NCI-H2171 treated with DMSO at 0.1 percent for 48 hours (cell line): Measurements from ENCODE around the gene MIB1.
A peak's percentile ranks its signal among the peaks of the same experiment; 100 is the strongest.

Source experiments
- DNase-seq: peaks from one replicate; lab custom pipeline; 2025; lab: John Stamatoyannopoulos, UW

MIB1 gene

GRCh38 chr18:21894619-21895367 is 154.2 kb downstream of the MIB1 start:
- no peak for DNase-seq

GRCh38 chr18:21896732-21897336 is 156.2 kb downstream of the MIB1 start:
- no peak for DNase-seq

- peak; percentile 1 for DNase-seq
Observed at GRCh38 chr18:21897811-21898210, 157.2 kb downstream of the MIB1 start.

GRCh38 chr18:21900605-21901352 is 160.2 kb downstream of the MIB1 start:
- no peak for DNase-seq

- no peak for DNase-seq
Observed at GRCh38 chr18:21901423-21901945, 160.9 kb downstream of the MIB1 start.

DNA sequence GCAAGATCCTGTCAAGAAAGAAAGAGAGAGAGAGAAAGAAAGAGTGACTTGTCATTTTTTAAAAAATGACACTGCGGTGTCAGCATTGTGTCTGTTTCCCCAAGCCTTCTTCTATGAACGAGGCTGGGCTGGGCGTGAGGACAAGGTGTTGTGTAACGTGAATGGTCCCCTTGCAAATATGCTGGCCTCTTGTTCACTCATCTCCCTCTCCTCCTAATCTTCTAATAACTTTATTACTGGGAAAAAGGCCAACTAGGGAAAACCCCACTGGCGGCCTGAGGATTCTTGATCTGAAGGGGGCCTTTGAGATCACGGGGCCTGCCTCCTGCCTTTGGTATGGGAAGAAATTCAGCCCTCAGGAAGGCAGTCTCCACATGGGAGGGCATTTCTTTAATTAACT is 163.1 kb downstream of the MIB1 start:
- no peak for DNase-seq

GRCh38 chr18:21904856-21905255 is 164.3 kb downstream of the MIB1 start:
- no peak for DNase-seq

GRCh38 chr18:21907451-21907850 is 166.9 kb downstream of the MIB1 start:
- no peak for DNase-seq

- DNase-seq: no peak
Observed at GRCh38 chr18:21908711-21909110, 168.1 kb downstream of the MIB1 start.

DNA sequence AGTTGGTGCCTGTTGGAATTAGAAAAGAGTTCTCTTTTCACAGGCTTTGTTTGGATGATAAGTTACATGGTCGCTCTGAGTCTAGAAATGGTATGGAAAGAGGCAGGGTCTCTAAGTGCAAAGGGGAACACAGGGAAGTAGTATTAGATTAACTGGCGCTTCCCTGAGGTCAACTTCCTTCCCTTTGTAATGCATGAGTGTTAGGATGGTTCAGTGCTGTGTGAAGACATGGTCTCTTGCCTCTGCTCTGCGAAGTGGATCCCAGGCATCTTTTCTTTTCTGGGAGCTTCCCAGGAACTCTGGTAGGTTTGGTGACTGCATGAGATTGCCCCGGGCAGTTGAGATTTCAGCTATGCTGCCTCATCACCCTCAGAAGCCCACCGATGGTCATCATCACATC is 170.3 kb downstream of the MIB1 start:
- DNase-seq: no peak

DNA sequence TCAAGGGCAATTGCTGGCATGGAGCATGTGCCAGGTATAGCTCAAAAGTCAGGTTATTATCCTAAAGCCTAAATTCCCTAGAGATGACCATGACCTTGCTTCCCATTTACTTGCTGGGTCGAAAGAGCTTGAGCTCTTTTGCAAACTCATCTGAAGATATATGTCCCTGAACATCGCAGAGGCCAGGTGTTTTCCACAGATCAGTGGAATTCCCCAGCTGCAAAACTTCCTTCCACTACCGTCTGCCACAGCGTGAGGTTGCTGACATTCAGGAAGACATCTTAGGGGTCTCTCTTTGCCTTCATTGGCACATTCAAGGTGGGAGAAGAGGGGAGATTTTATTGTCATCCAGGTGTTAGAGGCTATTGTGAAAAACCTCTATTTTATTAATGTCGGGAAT is 171.0 kb downstream of the MIB1 start:
- DNase-seq: no peak

DNA sequence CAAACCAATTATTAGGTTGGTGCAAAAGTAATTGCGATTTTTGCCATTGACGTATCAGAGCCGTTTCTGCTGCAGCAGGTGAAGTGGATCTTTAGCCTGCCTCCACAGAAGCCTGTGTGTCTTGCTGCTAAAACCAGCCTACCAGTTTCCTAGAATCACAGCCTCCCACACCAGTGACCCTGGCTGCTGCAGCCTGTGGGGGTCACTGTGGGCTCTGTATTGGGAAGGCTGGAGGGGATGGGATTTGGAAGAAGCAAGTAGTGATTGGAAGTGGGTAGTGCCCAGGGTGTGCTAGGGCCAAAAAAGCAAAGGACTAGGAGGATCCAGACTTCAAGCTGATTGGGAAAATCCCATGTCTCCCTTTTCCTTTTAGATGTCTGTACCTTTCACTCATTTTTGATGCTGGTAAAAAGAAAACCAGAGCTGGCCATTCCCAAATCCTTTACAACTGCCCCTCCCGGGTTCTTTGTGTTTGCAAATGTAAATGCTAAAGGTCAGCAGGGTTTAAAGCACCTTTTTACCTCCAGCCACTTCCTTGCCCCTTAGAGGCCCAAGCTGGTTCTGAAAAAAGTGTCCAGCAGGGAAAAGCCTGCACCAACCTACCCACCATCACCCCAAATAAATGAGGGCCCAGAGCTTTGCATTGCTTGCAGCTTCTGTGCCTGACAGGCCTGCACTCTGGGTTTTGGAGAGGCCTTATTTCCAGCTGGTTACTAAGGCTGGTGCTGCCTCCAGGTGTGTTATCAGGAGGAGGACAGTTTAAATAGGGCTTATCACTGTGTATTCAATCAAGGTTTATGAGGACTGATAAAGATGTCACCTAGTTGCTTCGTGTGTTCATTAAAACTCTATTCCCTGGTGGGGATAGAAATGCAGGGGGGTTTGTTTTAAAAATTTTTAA is 172.0 kb downstream of the MIB1 start:
- no peak for DNase-seq

DNA sequence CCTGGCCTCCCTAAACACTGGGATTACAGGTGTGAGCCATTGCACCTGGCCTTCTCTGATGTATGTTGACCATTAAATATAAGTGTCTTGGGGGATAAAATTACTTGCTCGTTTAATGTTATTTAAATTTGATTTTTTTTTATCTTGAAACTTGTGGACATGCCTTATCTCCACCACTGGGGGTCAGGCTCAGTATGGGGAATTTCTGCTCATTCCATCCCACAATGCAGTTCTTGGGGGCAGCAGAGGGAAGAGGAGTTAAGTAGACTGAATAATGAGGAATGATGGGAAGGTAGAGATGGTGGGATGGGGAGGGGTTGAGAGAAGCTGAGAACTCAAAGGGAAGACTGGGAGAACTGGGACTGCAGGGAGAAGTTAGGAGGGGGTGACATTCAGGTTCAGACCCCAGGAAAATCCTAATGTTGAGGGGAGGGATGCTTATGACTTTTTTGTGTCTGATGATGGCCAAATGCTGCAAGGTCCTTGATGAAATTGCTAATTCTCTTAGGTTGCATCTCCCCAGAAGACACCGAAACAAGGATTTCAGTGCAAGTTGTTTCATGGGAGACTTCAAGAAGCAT is 174.2 kb downstream of the MIB1 start:
- DNase-seq: peak; percentile 3

DNA sequence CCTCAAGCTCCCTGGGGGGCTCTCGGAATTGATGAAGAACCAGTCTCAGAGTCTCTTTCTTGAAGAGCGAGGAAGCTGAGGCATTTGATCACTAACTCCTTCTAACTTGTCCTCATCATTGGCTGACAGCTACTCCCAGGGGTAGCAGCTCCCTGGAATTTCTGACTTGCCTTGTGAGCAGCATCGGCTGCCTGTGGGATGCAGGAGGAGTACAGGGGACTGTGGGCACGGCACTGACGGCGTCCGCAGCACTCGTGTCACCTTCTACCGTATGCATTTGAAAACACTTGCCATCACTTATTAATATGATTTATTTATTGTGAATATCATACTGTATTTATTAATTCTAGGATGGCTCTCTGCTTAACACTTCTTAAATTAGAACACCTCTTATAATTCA is 175.0 kb downstream of the MIB1 start:
- DNase-seq: no peak

- no peak for DNase-seq
Observed at GRCh38 chr18:21916594-21916993, 176.0 kb downstream of the MIB1 start.

- DNase-seq: no peak
Observed at GRCh38 chr18:21918693-21919092, 178.1 kb downstream of the MIB1 start.
